MM.1S (cell line): ENCODE data around the gene CAV1.

Source experiments
- EZH2 ChIP-seq: fragments of 300-600 bp; sonication (generic); optimal IDR thresholded peaks from 2 replicates; pipeline ENCODE3; 2017; ENCODE audit warnings: low read depth, mild to moderate bottlenecking, antibody characterized with exemption, low read length, mixed read lengths
- EZH2phosphoT487 ChIP-seq: fragments of 300-600 bp; sonication (generic); IDR thresholded peaks from 2 replicates; pipeline ENCODE4 v1.6.1; 2018; ENCODE audit warnings: antibody characterized with exemption, low read length
- TF ChIP-seq, protein P1 (sequence below): fragments of 300-600 bp; sonication (generic); IDR thresholded peaks from 2 replicates; pipeline ENCODE4 v1.5.1; 2016; ENCODE audit warnings: antibody characterized with exemption, low read length, mixed read lengths

DNA sequence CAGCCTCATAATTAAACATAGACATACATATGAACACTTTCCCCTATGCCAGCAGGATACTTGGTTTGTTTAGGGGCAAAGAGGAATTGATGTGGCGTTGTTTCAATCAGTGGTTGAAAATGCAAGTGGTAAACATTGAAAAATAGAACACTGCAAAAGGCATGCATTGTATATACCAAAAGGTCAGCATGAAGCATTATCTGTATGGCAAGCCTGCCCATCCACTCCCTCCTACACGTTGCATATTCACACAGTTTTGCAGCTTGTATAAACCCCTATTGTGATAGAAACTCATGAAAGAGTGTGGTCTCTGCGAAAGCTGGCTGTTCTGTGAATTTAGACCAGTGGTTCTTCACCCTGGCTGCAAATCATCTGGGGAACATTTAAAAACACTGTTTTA, 17.1 kb downstream of the CAV1 start:
- TF ChIP-seq, protein P1, sequence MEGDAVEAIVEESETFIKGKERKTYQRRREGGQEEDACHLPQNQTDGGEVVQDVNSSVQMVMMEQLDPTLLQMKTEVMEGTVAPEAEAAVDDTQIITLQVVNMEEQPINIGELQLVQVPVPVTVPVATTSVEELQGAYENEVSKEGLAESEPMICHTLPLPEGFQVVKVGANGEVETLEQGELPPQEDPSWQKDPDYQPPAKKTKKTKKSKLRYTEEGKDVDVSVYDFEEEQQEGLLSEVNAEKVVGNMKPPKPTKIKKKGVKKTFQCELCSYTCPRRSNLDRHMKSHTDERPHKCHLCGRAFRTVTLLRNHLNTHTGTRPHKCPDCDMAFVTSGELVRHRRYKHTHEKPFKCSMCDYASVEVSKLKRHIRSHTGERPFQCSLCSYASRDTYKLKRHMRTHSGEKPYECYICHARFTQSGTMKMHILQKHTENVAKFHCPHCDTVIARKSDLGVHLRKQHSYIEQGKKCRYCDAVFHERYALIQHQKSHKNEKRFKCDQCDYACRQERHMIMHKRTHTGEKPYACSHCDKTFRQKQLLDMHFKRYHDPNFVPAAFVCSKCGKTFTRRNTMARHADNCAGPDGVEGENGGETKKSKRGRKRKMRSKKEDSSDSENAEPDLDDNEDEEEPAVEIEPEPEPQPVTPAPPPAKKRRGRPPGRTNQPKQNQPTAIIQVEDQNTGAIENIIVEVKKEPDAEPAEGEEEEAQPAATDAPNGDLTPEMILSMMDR: no peak
- TF ChIP-seq EZH2 (no peak), EZH2phosphoT487 (no peak)
